K562 (cell line): ENCODE results near the gene CCDC32. TPM values are rescaled to one million over a fixed set of nuclear protein-coding genes. Genes with fewer than 3 reads are reported as not detected.

Source experiments
- BACH1 ChIP-seq: fragments of 200-800 bp; sonication (Bioruptor generic); IDR thresholded peaks from 2 replicates; pipeline ENCODE4 v1.6.1; 2016; ENCODE audit warnings: missing genetic modification characterization, missing compliant biosample characterization
- EWSR1 ChIP-seq: fragments of 450-650 bp; IDR thresholded peaks from 2 replicates; pipeline ENCODE4 v1.6.1; 2018; ENCODE audit warnings: borderline replicate concordance, mild to moderate bottlenecking, low read depth, moderate library complexity; ENCODE audit not compliant: partially characterized antibody
- NR2C1 ChIP-seq, 2 experiments: fragments of 450-650 bp; IDR thresholded peaks; 2 replicates each; pipeline ENCODE4 v1.6.1; 2017; ENCODE audit warnings: mild to moderate bottlenecking in 2 of 2, antibody characterized with exemption in 1 of 2, inconsistent platforms in 1 of 2, missing compliant biosample characterization in 1 of 2, missing genetic modification characterization in 1 of 2
- SRSF1 ChIP-seq: fragments of 200-400 bp; formaldehyde crosslinking; IDR thresholded peaks from 2 replicates; pipeline ENCODE4 v1.6.1; 2017; ENCODE audit warnings: mild to moderate bottlenecking, low read depth, low read length, moderate library complexity
- ZBTB17 ChIP-seq: fragments of 450-650 bp; formaldehyde crosslinking; IDR thresholded peaks from 2 replicates; pipeline ENCODE4 v1.4.0; 2020; ENCODE audit warnings: mild to moderate bottlenecking
- ZBTB8A ChIP-seq: fragments of 450-650 bp; IDR thresholded peaks from 2 replicates; pipeline ENCODE4 v1.6.1; 2018; ENCODE audit warnings: mild to moderate bottlenecking, moderate library complexity; ENCODE audit not compliant: partially characterized antibody
- ZNF124 ChIP-seq: sonication (generic); formaldehyde crosslinking; IDR thresholded peaks from 2 replicates; pipeline ENCODE4 v1.8.1; 2022; ENCODE audit warnings: missing genetic modification reagents
- ZNF174 ChIP-seq: fragments of 250-450 bp; sonication (Bioruptor Pico); IDR thresholded peaks from 2 replicates; pipeline ENCODE4 v1.4.0; 2020; ENCODE audit warnings: mild to moderate bottlenecking
- ZNF277 ChIP-seq: fragments of 250-450 bp; sonication (Bioruptor Pico); IDR thresholded peaks from 2 replicates; pipeline ENCODE4 v1.8.0; 2022; ENCODE audit warnings: inconsistent platforms, mild to moderate bottlenecking, moderate library complexity, borderline replicate concordance
- polyA plus RNA-seq, 8 experiments: library from polyadenylated mRNA; depleted of rRNA in 4 of 8; stranded (reverse) in 5 of 8; unstranded in 3 of 8; fragments of >200 nt; fragmentation: Nextera tagmentation in 2 of 8; fragmentation: Illumina TruSeq in 1 of 8; extraction: Ambion mirVana in 2 of 8; extraction: Trizol in 1 of 8; gene quantifications; 2 replicates each; pipeline versions ENCODE4 v1.2.1 to v1.2.3, GENCODE V29; 2011 to 2014; ENCODE audit warnings: inconsistent platforms in 1 of 8, missing spikeins in 1 of 8
- total RNA-seq, 7 experiments: library from RNA; depleted of rRNA in 6 of 7; stranded (reverse); fragments of >200 nt in 6 of 7; fragmentation: Illumina TruSeq in 2 of 7; extraction: Trizol in 2 of 7; gene quantifications; 2 replicates each; pipeline versions ENCODE4 v1.2.1 to v1.2.3, GENCODE V29; 2011 to 2021; ENCODE audit warnings: low replicate concordance in 1 of 7
- TF ChIP-seq, protein P1 (sequence below), 2 experiments: fragments of 450-650 bp in 1 of 2; sonication (generic) in 1 of 2; formaldehyde crosslinking in 1 of 2; IDR thresholded peaks in 1 of 2; conservative IDR thresholded peaks in 1 of 2; 2 replicates each; pipeline versions ENCODE4 v1.6.1 to v1.8.1; 2016 to 2023; ENCODE audit warnings: mild to moderate bottlenecking in 2 of 2, moderate library complexity in 2 of 2, inconsistent platforms in 1 of 2, missing genetic modification reagents in 1 of 2
- TF ChIP-seq, protein P2 (sequence below): fragments of 250-450 bp; sonication (Bioruptor Pico); IDR thresholded peaks from 2 replicates; pipeline ENCODE4 v1.4.0; 2020; ENCODE audit warnings: mild to moderate bottlenecking, moderate library complexity, borderline replicate concordance
- TF ChIP-seq, protein P3 (sequence below): fragments of 150-350 bp; conservative IDR thresholded peaks from 2 replicates; pipeline ENCODE4 v1.6.1; 2014; ENCODE audit warnings: low read length

Gene CCDC32
- total and polyA plus RNA-seq, 9 of the 15 experiments (the other 6 are each of a cell fraction or from before 2014, with no cell fraction given): 22.2 to 94.8 (median 37.1) TPM

- no peak for TF ChIP-seq NR2C1 (IDR thresholded peaks at IDR 0.05)
- no peak for TF ChIP-seq NR2C1 (tag; IDR thresholded peaks at IDR 0.05)
- TF ChIP-seq, protein P1, sequence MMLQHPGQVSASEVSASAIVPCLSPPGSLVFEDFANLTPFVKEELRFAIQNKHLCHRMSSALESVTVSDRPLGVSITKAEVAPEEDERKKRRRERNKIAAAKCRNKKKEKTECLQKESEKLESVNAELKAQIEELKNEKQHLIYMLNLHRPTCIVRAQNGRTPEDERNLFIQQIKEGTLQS (IDR thresholded peaks at IDR 0.05): no peak
- TF ChIP-seq, protein P1 (CRISPR knock-in tag; conservative IDR thresholded peaks at IDR 0.05): no peak
- TF ChIP-seq ZNF277 (CRISPR knock-in tag): no peak
- no peak for TF ChIP-seq ZNF124 (CRISPR knock-in tag)
- TF ChIP-seq, protein P2, sequence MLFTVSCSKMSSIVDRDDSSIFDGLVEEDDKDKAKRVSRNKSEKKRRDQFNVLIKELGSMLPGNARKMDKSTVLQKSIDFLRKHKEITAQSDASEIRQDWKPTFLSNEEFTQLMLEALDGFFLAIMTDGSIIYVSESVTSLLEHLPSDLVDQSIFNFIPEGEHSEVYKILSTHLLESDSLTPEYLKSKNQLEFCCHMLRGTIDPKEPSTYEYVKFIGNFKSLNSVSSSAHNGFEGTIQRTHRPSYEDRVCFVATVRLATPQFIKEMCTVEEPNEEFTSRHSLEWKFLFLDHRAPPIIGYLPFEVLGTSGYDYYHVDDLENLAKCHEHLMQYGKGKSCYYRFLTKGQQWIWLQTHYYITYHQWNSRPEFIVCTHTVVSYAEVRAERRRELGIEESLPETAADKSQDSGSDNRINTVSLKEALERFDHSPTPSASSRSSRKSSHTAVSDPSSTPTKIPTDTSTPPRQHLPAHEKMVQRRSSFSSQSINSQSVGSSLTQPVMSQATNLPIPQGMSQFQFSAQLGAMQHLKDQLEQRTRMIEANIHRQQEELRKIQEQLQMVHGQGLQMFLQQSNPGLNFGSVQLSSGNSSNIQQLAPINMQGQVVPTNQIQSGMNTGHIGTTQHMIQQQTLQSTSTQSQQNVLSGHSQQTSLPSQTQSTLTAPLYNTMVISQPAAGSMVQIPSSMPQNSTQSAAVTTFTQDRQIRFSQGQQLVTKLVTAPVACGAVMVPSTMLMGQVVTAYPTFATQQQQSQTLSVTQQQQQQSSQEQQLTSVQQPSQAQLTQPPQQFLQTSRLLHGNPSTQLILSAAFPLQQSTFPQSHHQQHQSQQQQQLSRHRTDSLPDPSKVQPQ: no peak
- no peak for TF ChIP-seq BACH1 (tag)
- no peak for TF ChIP-seq ZNF174 (CRISPR knock-in tag)
- TF ChIP-seq ZBTB8A: no peak
- TF ChIP-seq ZBTB17 (CRISPR knock-in tag): no peak
- TF ChIP-seq EWSR1: no peak
- TF ChIP-seq, protein P3, sequence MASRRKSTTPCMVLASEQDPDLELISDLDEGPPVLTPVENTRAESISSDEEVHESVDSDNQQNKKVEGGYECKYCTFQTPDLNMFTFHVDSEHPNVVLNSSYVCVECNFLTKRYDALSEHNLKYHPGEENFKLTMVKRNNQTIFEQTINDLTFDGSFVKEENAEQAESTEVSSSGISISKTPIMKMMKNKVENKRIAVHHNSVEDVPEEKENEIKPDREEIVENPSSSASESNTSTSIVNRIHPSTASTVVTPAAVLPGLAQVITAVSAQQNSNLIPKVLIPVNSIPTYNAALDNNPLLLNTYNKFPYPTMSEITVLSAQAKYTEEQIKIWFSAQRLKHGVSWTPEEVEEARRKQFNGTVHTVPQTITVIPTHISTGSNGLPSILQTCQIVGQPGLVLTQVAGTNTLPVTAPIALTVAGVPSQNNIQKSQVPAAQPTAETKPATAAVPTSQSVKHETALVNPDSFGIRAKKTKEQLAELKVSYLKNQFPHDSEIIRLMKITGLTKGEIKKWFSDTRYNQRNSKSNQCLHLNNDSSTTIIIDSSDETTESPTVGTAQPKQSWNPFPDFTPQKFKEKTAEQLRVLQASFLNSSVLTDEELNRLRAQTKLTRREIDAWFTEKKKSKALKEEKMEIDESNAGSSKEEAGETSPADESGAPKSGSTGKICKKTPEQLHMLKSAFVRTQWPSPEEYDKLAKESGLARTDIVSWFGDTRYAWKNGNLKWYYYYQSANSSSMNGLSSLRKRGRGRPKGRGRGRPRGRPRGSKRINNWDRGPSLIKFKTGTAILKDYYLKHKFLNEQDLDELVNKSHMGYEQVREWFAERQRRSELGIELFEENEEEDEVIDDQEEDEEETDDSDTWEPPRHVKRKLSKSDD: no peak
- TF ChIP-seq SRSF1: no peak
Measured at GRCh38 chr15:40567111-40567510, 2.3 kb upstream of the CCDC32 start (continued).
